Measurements from ENCODE around the gene OGFOD1. TPM values are rescaled to one million over a fixed set of nuclear protein-coding genes. Genes with fewer than 3 reads are reported as not detected.

Gene OGFOD1
- total RNA-seq, 1 experiment from 2014 or later = 35.8 TPM

GRCh38 chr16:56457927-56458470 lies 6.6 kb downstream of the OGFOD1 start:
- intact Hi-C loops (cut with micrococcal nuclease; ENCODE audit: unreplicated experiment) (no loop called here), in situ Hi-C loops (cut with HindIII; ENCODE audit: low pct_unique_long_range_greater_than_20kb, low sequenced_read_pairs) (no loop called here)
- no peak overlapping the region for H3K27ac ChIP-seq (ENCODE audit: low read length)
- TF ChIP-seq, protein P1, sequence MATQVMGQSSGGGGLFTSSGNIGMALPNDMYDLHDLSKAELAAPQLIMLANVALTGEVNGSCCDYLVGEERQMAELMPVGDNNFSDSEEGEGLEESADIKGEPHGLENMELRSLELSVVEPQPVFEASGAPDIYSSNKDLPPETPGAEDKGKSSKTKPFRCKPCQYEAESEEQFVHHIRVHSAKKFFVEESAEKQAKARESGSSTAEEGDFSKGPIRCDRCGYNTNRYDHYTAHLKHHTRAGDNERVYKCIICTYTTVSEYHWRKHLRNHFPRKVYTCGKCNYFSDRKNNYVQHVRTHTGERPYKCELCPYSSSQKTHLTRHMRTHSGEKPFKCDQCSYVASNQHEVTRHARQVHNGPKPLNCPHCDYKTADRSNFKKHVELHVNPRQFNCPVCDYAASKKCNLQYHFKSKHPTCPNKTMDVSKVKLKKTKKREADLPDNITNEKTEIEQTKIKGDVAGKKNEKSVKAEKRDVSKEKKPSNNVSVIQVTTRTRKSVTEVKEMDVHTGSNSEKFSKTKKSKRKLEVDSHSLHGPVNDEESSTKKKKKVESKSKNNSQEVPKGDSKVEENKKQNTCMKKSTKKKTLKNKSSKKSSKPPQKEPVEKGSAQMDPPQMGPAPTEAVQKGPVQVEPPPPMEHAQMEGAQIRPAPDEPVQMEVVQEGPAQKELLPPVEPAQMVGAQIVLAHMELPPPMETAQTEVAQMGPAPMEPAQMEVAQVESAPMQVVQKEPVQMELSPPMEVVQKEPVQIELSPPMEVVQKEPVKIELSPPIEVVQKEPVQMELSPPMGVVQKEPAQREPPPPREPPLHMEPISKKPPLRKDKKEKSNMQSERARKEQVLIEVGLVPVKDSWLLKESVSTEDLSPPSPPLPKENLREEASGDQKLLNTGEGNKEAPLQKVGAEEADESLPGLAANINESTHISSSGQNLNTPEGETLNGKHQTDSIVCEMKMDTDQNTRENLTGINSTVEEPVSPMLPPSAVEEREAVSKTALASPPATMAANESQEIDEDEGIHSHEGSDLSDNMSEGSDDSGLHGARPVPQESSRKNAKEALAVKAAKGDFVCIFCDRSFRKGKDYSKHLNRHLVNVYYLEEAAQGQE (IDR thresholded peaks at IDR 0.05; ENCODE audit: insufficient read depth in 1 of 2, low read depth in 2 of 2, low read length in 1 of 2) = no peak
- H3K4me3 ChIP-seq (ENCODE audit: low read depth in 2 of 2, low read length in 2 of 2) = no peak overlapping the region
- 0 out of 2 replicates have a peak, but pooled peaks cover 2% of the 10 kb centered on the region for H3K4me1 ChIP-seq (ENCODE audit: control insufficient read depth, insufficient read depth, low read length)
- ChIA-PET POLR2A (no interaction called here), CTCF (no interaction called here)
- DNase-seq (ENCODE audit: low read depth, low spot score) = no peak
- BruUV-seq (replicated peaks) = no TSS peak
- H3K36me3 ChIP-seq (ENCODE audit: control insufficient read depth, insufficient read depth, low read length) = peaks cover 28% of the 10 kb centered on the region
- H3K27me3 ChIP-seq (ENCODE audit: control insufficient read depth, insufficient read depth, low read length) = no peaks in the 10 kb centered on the region
- no peaks in the 10 kb centered on the region for H3K9me3 ChIP-seq (ENCODE audit: control insufficient read depth, insufficient read depth, low read depth, low read length)
- no peak for ATAC-seq

DNA sequence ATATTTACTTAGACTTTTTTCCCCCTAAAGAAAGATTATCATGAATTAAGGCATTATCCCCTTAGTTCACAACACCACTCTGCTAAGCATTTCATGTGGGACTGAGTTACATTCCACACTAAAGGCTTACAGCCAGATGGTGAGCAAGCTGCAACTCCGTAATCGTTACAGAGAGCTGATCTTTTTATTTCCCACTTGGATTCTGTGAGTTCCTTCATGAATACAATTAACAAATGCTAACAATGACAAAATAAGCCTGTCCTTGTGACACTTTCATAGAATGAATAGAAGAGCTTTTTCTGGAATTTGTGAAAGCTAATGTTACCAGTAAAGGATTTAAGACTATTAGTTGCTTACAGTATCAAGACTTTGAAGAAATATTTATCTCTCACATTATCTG lies 8.7 kb downstream of the OGFOD1 start:
- Histone ChIP-seq H3K36me3 (ENCODE audit: control insufficient read depth, insufficient read depth, low read length) (peaks cover 25% of the 10 kb centered on the region), H3K27me3 (ENCODE audit: control insufficient read depth, insufficient read depth, low read length) (no peaks in the 10 kb centered on the region), H3K4me1 (ENCODE audit: control insufficient read depth, insufficient read depth, low read length) (no peaks in the 10 kb centered on the region), H3K9me3 (ENCODE audit: control insufficient read depth, insufficient read depth, low read depth, low read length) (no peaks in the 10 kb centered on the region), H3K27ac (ENCODE audit: low read length) (no peak overlapping the region), H3K4me3 (ENCODE audit: low read depth in 2 of 2, low read length in 2 of 2) (no peak overlapping the region)
- POLR2A ChIA-PET = no interaction called here
- no TSS peak for BruUV-seq (replicated peaks)
- DNase-seq (ENCODE audit: low read depth, low spot score) (no peak), ATAC-seq (no peak)
- CTCF ChIA-PET = interaction anchor here (0.7 kb wide), 1 partner anchor 624 kb away, joined by 5 read pairs; no protein-coding TSS in a partner anchor
- TF ChIP-seq, protein P1 (IDR thresholded peaks at IDR 0.05; ENCODE audit: insufficient read depth in 1 of 2, low read depth in 2 of 2, low read length in 1 of 2) = no peak
- no peak for TF ChIP-seq TCF7L2 (IDR thresholded peaks at IDR 0.05; ENCODE audit: low read depth, low read length)
- no peak for TF ChIP-seq SIN3A (IDR thresholded peaks at IDR 0.05; ENCODE audit: borderline replicate concordance, insufficient read depth, low read depth, low read length)
- TF ChIP-seq, protein P2, sequence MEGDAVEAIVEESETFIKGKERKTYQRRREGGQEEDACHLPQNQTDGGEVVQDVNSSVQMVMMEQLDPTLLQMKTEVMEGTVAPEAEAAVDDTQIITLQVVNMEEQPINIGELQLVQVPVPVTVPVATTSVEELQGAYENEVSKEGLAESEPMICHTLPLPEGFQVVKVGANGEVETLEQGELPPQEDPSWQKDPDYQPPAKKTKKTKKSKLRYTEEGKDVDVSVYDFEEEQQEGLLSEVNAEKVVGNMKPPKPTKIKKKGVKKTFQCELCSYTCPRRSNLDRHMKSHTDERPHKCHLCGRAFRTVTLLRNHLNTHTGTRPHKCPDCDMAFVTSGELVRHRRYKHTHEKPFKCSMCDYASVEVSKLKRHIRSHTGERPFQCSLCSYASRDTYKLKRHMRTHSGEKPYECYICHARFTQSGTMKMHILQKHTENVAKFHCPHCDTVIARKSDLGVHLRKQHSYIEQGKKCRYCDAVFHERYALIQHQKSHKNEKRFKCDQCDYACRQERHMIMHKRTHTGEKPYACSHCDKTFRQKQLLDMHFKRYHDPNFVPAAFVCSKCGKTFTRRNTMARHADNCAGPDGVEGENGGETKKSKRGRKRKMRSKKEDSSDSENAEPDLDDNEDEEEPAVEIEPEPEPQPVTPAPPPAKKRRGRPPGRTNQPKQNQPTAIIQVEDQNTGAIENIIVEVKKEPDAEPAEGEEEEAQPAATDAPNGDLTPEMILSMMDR (IDR thresholded peaks at IDR 0.05) = no peak
- intact Hi-C loops (cut with micrococcal nuclease; ENCODE audit: unreplicated experiment) (no loop called here), in situ Hi-C loops (cut with HindIII; ENCODE audit: low pct_unique_long_range_greater_than_20kb, low sequenced_read_pairs) (no loop called here)
